ENCODE data around the gene HOXC4. TPM values are rescaled to one million over a fixed set of nuclear protein-coding genes. Genes with fewer than 3 reads are reported as not detected.

The HOXC4 gene
- polyA plus RNA-seq, 2 of the 4 experiments (the other 2 are of a cell fraction) = 1.3 to 4.0 TPM

DNA sequence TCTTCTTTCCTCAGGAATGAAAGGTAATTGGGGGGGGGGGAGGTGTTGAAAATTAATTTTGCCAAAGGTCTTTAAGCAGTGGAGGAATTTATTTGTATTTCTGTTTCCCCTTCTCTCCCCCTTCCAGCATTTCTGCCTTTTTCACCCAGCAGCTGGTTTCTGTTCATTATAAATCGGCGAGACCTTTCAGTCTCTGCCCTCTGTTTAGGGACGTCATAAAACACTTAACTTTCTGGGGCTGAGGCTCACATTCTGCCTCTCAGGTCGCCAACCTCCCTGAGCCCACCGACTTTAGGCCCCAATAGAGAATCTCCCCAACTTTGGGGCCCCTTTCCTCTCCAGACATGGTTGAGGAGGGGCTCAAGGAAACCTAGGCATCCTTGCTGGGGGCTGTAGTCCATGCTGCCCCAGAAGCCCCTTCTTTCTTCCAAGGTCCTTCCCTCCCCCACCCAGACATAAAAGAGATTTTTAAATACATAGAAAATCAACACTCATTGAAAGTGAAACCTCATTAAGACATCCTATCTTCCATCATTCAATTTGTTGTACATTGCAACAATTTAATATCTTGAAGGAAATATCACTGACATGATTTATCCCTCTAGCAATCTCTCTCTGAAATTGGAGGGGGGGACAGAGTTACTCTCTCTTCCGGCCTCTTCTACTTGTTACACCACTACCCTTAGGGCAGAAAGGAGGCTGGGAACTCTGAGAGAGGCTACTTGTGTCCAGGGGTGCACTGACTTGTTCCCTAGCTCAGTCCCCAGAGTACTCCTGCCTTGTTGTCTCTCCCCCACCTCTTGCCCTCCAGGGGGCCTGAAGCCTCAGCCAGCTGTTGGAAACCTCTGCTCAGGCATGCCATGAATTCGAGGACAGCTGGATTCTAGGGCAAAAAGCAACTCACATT, 27.9 kb upstream of the HOXC4 start:
- WGBS (ENCODE audit: missing lambda C conversion rate) = 74% methylated on average over 7 of the region's 7 CpGs
- Histone ChIP-seq H3K4me3 (no peak overlapping the region), H3K27ac (0 out of 6 replicates have a peak overlapping the region, but pooled peaks of 1 of the 2 experiments have one; percentile 27), H3K9me3 (no peaks in the 10 kb centered on the region), H3K4me1 (peaks cover 30% of the 10 kb centered on the region), H3K4me2 (no peak overlapping the region)
- no peak for DNase-seq (ENCODE audit: low read depth in 1 of 2, low spot score in 1 of 2)
- FAIRE-seq = no peak
- ChIA-PET POLR2A (no interaction called here), CTCF (interaction anchor here (0.6 to 27.9 kb wide), 10 partner anchors 17 to 353 kb away, joined by 3 to 476 read pairs (median 8); partner anchors contain the start of genes HOXC10 and SMUG1)
- ATAC-seq = no peak
- TF ChIP-seq MAFK (IDR thresholded peaks at IDR 0.05; ENCODE audit: partially characterized antibody) = no peak
- TF ChIP-seq GATA3 (IDR thresholded peaks at IDR 0.05; ENCODE audit: borderline replicate concordance) = no peak
- no peak for TF ChIP-seq TP53 (CRISPR knock-in tag; IDR thresholded peaks at IDR 0.05)
- no peak for TF ChIP-seq BHLHE40 (IDR thresholded peaks at IDR 0.05; ENCODE audit: low read depth, low read length)

DNA sequence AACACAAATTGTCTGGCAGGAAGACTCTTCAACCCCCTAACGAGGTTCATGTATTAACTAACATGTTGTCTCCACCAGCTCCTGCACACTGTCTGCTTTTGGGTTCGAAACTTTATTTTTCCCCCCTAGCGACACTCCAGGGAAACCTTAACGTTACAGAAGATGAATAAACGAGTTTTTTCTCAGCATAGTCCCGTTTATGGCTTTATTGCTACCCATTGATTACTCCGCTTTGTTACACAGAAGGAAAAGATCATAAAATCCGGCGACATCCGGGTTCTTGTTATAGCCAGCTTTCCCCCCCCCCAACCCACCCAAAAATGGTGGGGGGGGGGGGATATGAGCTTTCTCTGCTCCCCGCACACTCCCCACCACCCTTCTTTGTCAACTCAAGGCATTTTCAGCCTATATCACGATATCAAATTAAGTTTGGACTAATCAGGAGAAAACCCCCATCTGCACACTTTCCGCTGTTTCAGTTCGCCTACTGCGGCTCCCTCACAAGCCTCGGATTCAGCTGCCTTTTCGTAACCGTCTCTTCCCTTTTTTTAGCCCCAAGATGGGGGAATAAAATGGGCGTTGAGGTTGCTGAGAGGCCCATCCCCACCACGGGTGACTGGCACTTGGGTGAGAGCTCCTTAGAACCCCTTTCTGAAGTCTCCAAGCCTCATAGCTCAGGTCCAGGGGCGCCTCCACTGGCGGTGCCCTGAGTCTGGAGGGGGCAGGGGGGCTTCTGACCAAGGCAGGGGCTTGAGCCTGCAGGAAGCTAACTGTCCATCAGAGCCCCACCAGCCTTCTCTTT, 26.8 kb upstream of the HOXC4 start:
- POLR2A ChIA-PET = interaction anchor here (1.4 to 2.4 kb wide), 2 partner anchors 10 to 18 kb away, joined by 6 to 19 read pairs; partner anchors contain the start of gene HOXC8
- no peak for ATAC-seq
- CTCF ChIA-PET = interaction anchor here (0.5 to 27.9 kb wide), 12 partner anchors 9 to 291 kb away, joined by 3 to 476 read pairs (median 6); partner anchors contain the start of genes HOXC10 and SMUG1

DNA sequence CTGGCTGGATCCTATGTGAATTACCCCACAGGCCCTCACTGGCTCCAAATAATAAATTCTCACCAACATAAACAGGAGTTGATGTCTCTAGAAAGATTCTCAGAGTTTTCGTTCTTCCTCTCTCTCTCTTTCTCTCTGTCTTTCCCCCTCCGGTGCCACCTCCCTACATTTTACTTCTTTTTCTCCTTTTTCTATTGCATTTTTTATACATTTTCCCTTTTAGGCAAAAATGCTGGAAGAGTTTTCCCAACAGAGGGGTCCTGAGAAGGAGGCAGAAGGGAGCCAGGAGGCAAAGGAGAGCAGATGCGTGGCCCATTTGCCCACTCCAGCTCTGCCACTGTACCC, 26.2 kb upstream of the HOXC4 start:
- no peak for DNase-seq (ENCODE audit: low read depth in 1 of 2, low spot score in 1 of 2)
- no peak for ATAC-seq
- Histone ChIP-seq H3K9me3 (no peaks in the 10 kb centered on the region), H3K4me3 (no peak overlapping the region), H3K27ac (peak overlapping the region in 1 of 2 experiments; percentile 79; a peak in 2 of 6 replicates), H3K4me2 (peak overlapping the region; percentile 96), H3K4me1 (peaks cover 21% of the 10 kb centered on the region)
- TF ChIP-seq KDM5A (IDR thresholded peaks at IDR 0.05) (no peak), NFE2L2 (conservative IDR thresholded peaks at IDR 0.05; ENCODE audit: low read length) (no peak), JUN (IDR thresholded peaks at IDR 0.05) (no peak), MAFK (IDR thresholded peaks at IDR 0.05; ENCODE audit: partially characterized antibody) (no peak), NR3C1 (IDR thresholded peaks at IDR 0.05) (no peak), CEBPB (IDR thresholded peaks at IDR 0.05) (no peak), CBX8 (IDR thresholded peaks at IDR 0.05) (no peak), HOXB13 (CRISPR knock-in tag; IDR thresholded peaks at IDR 0.05; ENCODE audit: low read depth) (no peak), EHMT2 (IDR thresholded peaks at IDR 0.05; ENCODE audit: low read depth) (no peak)
- ChIA-PET CTCF (interaction anchor here (0.7 to 27.9 kb wide), 12 partner anchors 7 to 189 kb away, joined by 3 to 476 read pairs (median 7); partner anchors contain the start of genes HOXC10 and SMUG1), POLR2A (interaction anchor here (1.2 to 2.4 kb wide), 3 partner anchors 10 to 161 kb away, joined by 5 to 19 read pairs (median 6); partner anchors contain the start of genes HOXC8 and SMUG1)
- WGBS (ENCODE audit: missing lambda C conversion rate) = 87% methylated on average over 3 of the region's 3 CpGs
- no peak for FAIRE-seq

More for the DNA sequence above, 26.8 kb upstream of the HOXC4 start:
- no peak overlapping the region for H3K4me2 ChIP-seq
- no peak overlapping the region for H3K4me3 ChIP-seq
- DNase-seq (ENCODE audit: low read depth in 1 of 2, low spot score in 1 of 2) (no peak), FAIRE-seq (no peak)
- no peak overlapping the region for H3K27ac ChIP-seq
- H3K9me3 ChIP-seq = no peaks in the 10 kb centered on the region
- H3K4me1 ChIP-seq = peaks cover 23% of the 10 kb centered on the region
- WGBS (ENCODE audit: missing lambda C conversion rate) = 85% methylated on average over 22 of the region's 22 CpGs
- TF ChIP-seq PHF8 (IDR thresholded peaks at IDR 0.05; ENCODE audit: borderline replicate concordance, low read depth) = no peak
- no peak for TF ChIP-seq RFX5 (IDR thresholded peaks at IDR 0.05)

DNA sequence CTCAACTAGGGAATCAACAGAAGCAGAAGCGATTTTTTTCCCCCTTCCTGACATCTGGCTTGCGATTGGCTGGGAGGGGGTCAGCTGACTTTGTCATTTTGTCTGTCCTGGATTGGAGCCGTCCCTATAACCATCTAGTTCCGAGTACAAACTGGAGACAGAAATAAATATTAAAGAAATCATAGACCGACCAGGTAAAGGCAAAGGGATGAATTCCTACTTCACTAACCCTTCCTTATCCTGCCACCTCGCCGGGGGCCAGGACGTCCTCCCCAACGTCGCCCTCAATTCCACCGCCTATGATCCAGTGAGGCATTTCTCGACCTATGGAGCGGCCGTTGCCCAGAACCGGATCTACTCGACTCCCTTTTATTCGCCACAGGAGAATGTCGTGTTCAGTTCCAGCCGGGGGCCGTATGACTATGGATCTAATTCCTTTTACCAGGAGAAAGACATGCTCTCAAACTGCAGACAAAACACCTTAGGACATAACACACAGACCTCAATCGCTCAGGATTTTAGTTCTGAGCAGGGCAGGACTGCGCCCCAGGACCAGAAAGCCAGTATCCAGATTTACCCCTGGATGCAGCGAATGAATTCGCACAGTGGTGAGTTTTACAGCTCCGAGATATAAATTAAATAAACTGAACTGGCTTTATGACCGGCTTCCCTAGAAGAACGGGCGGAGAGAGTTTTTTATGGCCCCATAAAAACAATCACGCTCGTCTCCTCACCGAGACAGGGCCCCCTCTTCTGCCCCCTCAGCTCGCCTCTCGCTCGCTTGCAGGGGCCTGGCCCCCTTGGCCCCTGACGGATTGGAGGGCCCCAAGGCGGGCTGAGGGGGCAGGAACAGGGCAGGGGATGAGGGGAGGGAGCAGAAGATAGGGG, 25.1 kb upstream of the HOXC4 start, which contains the start of gene HOXC6:
Gene HOXC6, plus strand, starts transcription at position 127 of the 888 bp plus-strand sequence. Its CDS starts 82 bp downstream, at position 209.
- Histone ChIP-seq H3K9me3 (no peaks in the 10 kb centered on the region), H3K4me1 (peaks cover 21% of the 10 kb centered on the region), H3K27ac (peak within 1 kb of the TSS; percentile 67 to 79), H3K4me3 (peak within 1 kb of the TSS; percentile 52), H3K4me2 (peak within 1 kb of the TSS; percentile 96)
- 26% methylated on average over 36 of the region's 36 CpGs for WGBS (ENCODE audit: missing lambda C conversion rate)
- DNase-seq (ENCODE audit: low read depth in 1 of 2, low spot score in 1 of 2) = peak; percentile 53 to 90
- peak; percentile 76 for FAIRE-seq
- TF ChIP-seq, protein P1, sequence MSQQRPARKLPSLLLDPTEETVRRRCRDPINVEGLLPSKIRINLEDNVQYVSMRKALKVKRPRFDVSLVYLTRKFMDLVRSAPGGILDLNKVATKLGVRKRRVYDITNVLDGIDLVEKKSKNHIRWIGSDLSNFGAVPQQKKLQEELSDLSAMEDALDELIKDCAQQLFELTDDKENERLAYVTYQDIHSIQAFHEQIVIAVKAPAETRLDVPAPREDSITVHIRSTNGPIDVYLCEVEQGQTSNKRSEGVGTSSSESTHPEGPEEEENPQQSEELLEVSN (IDR thresholded peaks at IDR 0.05; ENCODE audit: borderline replicate concordance, low read depth) = 0 out of 2 replicates have a peak, but pooled peaks have one; percentile 38
- TF ChIP-seq MAZ (IDR thresholded peaks at IDR 0.05; ENCODE audit: borderline replicate concordance, low read depth, low read length) (no peak), EHF (CRISPR knock-in tag; IDR thresholded peaks at IDR 0.05) (no peak)
- TF ChIP-seq, protein P2, sequence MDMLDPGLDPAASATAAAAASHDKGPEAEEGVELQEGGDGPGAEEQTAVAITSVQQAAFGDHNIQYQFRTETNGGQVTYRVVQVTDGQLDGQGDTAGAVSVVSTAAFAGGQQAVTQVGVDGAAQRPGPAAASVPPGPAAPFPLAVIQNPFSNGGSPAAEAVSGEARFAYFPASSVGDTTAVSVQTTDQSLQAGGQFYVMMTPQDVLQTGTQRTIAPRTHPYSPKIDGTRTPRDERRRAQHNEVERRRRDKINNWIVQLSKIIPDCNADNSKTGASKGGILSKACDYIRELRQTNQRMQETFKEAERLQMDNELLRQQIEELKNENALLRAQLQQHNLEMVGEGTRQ (IDR thresholded peaks at IDR 0.05) = peak; percentile 80
- ChIA-PET CTCF (interaction anchor here (0.6 to 27.9 kb wide), 7 partner anchors 8 to 186 kb away, joined by 3 to 476 read pairs (median 10); partner anchors contain the start of genes HOXC10 and SMUG1), POLR2A (interaction anchor here (0.7 to 2.4 kb wide), 3 partner anchors 12 to 344 kb away, joined by 3 to 19 read pairs (median 5); partner anchors contain the start of gene SMUG1)
- ATAC-seq = peak; percentile 60 to 69; a peak in 5 of 6 replicates

Data from A549 (cell line).